Measurements from ENCODE around the gene RXRA.

The RXRA gene

DNA sequence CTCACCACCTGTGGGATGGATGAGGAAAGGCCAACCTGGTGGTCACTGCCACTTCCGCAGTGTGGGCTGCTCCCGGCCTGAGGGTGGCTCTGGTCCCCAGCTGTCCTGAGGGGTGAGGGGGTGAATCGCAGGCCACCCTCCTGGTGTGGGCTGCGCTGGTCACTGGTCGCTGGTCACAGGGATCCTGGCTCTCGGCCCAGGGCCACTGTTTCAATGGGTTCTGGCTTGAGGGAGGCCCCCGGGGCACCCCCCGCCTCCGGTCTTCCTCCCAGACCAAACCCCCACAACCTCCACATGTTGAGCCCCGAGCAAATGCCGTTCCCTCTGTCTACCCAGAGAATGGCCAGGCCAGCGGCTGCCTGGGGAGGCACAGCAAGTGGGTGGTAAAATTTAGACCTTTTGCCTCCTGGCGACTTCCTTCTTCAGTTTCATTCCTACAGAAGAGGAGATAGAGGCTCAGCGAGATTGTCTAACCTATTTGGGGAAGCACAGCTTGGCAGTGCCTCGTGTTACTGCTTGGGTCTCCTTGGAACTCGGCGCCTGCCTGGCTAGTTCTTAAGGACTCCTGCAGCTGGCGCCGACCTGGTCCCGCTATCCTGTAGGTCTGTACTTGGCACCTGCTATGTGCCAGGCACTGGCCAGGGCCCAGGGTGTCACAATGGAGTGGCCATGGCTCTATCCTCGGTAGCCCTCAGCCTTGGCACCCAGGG lies 48.2 kb downstream of the RXRA start:
- peak in 2 of 10 donors; percentile 59 to 75 for DNase-seq
- intact Hi-C loops (cut with DNase I) = no loop called here

DNA sequence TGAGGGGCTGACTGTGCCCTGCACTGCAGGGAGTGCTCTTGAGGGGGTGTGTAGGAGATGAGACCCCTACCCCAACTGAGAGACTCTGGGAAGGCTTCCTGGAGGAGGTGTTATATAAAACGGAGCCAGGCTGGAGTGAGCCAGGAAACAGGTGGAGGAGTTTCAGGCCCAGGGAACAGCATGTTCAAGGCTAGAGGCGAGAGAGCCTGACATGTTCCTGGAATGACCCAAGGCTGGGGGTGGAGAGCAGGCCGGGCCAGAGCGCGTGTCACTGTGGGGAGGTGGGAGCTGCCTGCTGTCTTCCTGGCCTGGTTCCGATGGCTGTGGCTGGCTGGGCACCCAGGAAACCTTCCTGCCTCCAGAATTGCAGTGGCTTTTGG lies 48.7 kb downstream of the RXRA start:
- DNase-seq = no peak
- intact Hi-C loops (cut with DNase I) = no loop called here

DNA sequence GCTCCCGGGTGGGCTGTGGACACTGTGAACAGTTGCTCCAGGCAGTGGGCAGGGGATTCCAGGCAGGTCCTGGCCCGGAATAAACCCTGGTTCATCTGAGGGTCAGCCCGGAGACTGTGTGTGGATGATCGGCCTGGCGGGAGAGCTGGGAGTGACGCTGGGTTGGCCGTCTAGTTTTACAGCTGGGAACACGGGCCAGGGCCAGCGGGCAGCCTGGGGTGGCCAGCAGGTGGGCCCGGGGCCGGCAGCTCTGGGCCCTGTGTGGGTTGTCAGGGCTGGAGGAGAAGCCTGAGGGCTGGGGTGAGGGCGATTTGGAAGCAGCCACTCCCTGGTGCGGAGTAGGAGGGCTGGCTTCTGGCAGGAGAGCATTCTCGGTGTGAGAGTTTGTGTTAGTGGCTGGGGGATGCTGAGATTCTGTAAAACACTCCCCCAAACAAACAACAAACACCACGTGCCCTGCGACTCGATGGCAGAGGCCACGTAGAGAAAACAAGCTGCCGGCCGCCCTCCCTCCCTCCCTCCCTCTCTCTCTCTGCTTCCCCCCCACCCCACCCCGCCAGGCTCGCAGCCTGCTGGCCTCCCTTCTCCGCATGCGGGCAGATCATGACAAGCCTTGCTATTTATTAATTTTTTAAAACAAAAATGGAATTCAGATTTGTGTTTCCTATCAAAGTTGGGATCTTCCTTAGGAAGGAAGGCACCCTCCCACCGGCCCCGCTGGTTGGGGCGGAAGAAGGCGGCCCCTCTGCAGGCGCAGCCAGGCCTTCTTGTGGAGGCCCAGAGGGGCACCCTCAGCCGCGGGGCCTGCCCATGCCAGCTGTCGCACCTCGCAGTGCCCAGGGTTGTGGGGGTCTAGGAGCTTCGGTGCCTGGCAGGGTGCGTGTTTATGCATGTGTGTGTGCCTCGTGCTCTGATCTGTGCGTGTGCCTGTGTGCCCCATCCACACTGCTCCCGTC lies 49.5 kb downstream of the RXRA start:
- peak in 1 of 10 donors; percentile 57 for DNase-seq
- intact Hi-C loops (cut with DNase I) = no loop called here

DNA sequence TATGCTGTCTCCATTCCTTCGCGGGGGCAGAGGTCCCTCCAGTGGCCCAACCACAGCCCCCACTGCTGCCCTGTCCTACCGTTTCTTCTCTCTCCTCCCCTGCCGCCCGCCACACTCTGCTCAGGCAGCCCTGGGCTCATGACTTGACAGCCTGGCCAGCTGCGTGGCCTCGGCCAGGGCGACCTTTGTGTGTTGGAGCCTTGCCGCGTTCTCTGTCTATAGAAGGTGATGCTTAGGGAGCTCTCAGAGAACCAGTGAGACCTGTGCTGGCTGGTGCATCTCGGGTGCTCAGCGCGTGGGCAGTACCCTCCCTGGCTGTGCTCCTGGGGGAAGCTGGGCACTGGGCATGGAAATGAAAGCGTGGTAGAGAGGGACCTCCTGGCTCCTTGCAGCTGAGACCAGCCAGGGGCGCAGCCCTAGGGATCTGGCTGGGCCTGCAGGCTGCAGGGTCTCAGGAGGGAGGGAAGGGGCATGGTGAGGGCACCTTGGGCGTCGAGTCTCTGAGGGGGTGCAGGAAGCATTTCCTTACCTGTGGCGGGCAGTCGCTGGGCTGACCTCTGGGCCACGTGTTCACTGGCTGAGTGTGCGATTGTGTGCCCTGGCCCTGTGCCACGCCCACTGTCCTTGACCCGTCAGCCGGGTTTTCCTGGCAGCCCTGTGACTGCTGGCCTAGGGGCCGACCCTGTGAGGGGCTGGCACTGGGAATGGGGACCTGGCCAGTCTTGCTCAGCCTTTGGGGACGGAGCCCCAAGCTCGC lies 50.3 kb downstream of the RXRA start:
- no peak for DNase-seq

DNA sequence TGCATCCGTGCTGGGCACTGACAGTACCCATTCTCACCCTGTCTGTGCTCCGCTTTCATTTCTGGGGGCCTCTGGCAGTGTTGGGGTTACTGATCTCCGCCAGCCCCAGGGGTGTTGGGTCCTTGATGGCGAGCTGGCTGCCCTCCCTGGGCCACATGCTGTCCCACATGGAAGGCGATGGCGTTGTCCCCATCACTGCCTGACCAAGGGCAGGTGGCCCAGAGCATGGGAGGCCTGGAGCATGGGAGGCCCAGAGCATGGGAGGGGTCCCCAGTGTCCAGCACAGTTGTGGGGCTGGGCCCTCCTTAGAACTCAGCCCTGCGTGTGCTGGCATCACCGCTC lies 50.9 kb downstream of the RXRA start:
- no peak for DNase-seq
- intact Hi-C loops (cut with DNase I) = no loop called here

More for the DNA sequence above, 50.3 kb downstream of the RXRA start:
- intact Hi-C loops (cut with DNase I) = no loop called here

DNA sequence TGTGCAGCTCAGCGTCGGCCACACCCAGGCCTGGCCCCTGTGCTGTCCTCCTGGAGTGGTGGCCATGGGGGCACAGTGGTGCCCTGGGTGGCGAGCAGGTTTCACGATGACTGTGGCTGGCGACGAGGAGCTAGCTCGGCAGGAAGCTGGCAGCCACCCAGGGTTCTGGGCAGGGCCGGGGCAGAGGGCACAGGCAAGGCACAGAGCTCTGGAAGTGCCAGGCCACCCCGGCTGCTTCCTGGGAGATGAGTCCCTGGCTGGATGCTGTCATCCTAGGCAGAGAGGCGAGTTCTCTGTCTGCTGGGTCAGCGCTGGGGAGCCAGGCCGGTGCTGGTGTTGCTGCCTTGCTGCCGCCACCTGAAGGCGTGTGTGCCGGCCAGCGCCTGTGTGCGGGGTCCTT lies 51.7 kb downstream of the RXRA start:
- DNase-seq = peak in 3 of 10 donors; percentile 50 to 91 (median 60)
- intact Hi-C loops (cut with DNase I) = no loop called here

DNA sequence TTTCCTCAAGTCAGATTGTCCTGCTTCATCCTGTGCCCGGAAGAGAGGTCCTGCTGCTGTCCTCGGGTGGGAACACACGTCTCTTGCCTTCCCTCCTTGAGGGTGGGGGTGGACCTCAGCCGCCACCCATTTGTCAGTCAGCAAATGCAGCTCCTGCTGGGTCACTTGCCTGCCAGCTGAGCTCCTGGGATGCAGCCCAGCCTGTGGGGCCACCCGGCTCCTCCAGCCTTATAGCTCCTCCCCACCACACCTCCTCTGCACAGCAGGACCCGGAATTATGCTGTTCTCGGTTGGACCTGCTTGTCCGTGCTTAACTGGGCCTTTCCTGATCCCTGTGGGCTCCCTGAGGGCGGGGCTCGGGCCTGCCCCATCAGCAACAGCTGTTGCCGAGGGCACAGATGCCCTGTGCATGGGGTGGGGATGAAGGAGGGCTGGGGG lies 52.7 kb downstream of the RXRA start:
- intact Hi-C loops (cut with DNase I) = no loop called here
- peak in 2 of 10 donors; percentile 45 to 54 for DNase-seq

DNA sequence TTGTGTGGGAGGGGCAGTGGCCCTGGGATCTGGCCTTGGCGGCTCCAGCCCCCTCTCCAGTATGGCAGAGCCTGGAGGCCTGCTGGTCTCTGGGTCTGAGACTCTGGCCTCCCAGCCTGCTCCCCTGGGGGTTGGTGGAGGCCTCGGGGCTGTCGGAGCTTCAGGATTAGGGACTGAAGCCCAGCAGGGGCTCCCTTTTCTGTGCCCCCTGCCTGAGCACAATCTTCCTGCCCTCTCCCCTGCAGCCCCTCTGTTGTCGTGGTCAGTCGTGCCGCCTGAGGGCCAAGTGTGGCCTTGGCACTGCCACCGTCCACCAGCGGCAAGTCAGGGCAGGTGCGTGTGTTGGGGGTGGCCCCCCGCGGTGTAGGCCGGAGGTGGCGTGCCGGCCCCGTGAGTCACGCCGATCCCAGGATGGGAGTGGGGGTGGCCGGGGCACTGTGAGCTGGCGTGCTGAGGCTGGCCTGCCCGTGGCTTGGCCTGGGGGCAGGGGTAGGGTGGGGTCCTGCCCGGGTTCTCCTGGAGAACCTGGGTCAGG lies 53.6 kb downstream of the RXRA start:
- no peak for DNase-seq
- intact Hi-C loops (cut with DNase I) = loop anchor here (10.0 kb wide), 1 partner anchor 55 kb away; the partner anchor contains the start of gene RXRA

DNA sequence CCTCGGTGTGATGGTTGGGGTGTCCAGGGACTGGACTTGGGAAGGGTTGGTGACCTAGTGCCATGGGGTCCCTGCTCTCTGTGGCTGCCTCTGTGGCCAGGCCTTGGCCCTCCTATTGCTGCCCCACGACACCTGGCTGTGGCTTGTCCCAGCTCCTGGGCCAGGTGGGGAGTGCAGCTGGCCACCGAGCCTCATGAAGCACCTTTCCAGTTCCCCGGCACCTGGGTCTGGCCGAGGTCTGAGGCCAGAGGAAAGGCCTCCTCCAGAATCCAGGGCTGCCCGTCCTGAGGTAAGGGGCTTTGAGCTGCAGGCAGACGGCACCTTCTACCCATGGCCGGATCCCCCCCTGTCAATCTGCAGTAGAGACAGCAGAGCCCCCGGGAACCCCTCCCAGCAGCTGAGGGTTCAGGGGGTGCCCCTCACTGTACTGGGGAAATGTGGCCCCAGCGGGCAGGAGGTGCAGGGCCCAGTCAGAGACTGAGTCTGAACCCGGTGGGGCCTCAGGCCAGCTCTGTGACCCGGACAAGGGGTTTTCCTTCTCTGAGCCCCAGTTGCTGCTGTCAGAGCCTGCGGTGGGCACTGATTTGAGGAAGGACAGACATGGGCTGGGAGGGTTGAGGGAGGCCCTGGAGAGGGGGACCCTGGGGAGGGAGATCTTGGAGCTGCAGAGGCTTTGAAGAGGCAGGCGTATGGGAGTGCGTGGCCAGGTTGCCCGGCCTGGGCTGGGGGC lies 54.5 kb downstream of the RXRA start:
- intact Hi-C loops (cut with DNase I) = loop anchor here (10.0 kb wide), 1 partner anchor 56 kb away; the partner anchor contains the start of gene RXRA
- DNase-seq = no peak

DNA sequence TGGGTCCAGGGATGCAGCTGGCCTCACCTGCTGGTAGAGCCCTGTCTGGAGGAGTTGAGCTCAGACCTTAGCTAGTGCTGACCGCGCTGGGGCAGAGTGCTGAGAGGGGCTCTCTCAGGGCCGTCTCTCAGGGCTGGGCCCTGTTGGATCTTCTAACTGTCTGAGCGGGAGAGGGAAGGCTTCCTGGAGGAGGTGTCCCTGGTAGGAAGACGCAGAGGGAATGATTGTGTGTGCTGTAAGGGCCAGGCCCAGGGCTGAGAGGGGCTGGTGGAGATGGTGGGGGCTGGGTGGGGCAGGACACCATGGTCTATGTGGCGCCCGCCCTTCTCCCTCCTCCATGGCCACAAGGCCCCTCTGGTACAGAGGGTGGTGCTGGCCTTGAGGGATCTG lies 55.0 kb downstream of the RXRA start:
- DNase-seq = no peak
- intact Hi-C loops (cut with DNase I) = loop anchor here (10.0 kb wide), 1 partner anchor 56 kb away; the partner anchor contains the start of gene RXRA

DNA sequence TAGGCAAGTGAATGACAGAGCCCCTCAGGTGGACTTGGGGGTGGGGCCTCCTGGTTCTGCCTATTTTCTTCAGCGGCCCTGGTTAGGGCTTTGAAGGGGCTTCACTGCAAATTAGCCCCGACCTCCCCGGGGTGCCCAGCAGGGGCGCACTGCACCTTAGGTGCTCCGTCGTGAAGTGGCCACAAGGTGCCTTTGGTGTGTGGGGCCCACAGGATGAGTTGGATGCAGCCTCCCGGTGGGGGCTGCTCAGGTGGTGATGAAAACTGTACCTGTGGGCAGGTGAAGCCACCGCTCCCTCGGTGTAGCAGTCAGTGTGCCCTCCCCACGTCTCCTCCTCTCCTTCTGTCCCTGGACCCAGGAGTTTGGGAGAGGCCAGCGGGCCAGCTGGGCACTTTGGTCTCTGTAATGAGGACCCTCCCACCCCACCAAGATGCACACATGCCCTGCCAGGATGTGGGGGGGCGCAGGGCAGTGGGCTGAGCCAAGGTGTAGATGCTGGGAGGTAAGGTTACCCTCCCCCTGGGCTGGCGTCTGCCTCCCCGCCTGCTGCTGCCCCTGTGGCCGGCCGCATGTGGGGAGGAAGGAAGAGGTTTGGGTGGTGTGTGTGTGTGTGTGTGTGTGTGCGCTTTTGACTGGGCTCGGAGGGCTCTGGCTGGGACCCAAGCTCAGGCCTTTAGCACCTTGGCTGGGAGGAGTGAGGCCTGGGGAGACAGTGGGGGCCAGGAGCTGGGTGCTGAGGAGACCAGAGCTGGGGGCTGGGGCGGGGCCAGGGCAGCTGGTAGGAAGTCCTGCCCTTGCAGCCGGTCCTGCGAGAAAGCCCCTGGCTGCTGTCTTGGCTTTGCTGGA lies 55.6 kb downstream of the RXRA start:
- DNase-seq = no peak
- intact Hi-C loops (cut with DNase I) = loop anchor here (10.0 kb wide), 1 partner anchor 57 kb away; the partner anchor contains the start of gene RXRA

DNA sequence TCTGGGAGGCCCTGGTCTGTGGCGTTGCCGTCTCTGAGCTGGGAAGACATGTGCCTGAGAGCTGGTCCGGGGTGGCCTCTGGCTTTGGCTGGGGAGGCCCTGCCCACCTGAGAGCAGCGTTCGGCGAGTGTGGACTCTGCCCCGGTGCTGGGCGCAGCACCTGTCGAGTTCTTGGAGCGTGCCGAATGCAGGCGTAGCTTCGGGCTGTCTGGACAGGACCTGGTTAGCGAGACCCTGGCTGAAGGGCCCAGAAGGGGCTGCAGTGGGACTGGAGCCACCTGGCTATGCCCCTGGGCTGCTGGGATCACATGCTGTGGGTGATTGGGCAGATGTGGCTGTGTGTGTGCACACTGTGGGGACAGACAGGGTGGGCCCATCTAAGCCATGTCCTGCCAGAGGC lies 56.5 kb downstream of the RXRA start:
- DNase-seq = no peak
- intact Hi-C loops (cut with DNase I) = loop anchor here (10.0 kb wide), 1 partner anchor 58 kb away; the partner anchor contains the start of gene RXRA

DNA sequence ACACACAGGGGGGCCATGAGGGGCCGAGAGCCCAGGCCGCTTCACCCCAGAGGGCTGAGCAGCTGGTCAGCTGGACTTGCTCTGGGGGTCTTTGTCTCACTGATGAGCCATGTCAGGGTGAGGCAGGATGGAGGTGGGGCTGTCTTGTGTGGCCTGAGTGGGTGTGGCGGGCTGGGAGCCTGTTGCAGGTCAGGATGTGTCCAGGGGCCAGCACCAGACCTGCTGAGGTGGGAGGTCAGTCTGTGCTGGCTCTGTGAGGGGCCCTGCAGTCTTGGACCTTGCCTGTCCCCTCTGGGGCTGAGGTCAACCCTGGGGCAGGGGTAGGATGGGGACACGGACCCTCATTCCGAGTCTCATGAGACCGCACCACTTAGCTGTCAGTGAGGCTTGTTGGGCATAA lies 56.9 kb downstream of the RXRA start:
- DNase-seq = no peak
- intact Hi-C loops (cut with DNase I) = loop anchor here (10.0 kb wide), 1 partner anchor 58 kb away; the partner anchor contains the start of gene RXRA

DNA sequence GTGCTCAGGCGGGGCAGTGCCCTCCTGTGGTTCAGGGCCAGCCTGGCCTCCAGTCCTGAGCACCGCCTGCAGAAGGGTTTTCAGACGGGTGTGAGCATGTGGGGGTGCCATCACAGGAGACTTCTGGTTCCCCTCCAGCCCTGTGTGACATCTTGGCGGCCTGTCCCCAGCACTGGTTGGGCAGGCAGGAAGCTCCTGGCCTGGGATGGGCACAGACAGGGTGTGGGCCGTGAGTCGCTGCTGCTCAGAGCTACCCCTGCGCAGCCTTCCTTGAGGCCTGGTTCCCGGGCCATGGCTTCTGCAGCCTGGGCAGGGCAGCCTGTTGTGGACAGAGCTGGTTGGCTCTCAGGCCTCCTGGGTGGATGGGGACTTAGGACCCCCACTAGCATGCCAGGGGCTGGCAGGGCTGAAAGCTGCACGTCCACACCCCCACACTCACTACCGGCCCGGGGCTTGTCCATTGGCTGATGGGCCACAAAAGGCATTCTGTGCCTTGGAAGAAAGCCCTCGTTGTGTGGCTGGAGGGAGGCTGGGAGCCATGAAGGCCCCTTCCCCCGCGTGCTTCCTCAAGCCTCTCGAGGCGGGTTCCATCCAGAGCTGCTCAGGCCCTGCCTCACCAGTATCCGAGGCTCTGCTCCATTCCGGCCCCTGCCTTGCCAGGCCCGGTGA lies 58.7 kb downstream of the RXRA start:
- DNase-seq = peak in 9 of 10 donors; percentile 47 to 95 (median 68)
- intact Hi-C loops (cut with DNase I) = loop anchor here (10.0 kb wide), 1 partner anchor 60 kb away; the partner anchor contains the start of gene RXRA

DNA sequence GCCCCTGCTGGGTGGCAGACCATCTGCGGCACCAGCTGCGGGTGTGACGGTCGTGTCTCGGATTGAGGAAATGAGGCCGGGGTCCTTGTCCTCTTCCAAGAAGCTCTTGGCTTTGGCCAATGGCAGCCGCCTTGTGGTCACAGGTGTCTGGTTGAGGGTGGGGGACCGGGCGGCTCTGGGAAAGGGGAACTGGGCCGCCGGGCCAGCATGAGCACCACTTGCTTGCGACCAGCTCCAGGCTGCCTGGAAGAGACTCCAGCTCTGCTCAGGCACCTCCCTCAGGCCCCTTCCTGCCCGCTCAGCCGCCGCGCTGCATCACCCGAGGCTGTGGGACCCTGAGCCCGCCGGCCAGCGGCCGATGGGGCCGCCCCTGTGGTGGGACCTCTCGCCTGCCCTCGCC lies 59.7 kb downstream of the RXRA start:
- no peak for DNase-seq
- intact Hi-C loops (cut with DNase I) = loop anchor here (10.0 kb wide), 1 partner anchor 61 kb away; the partner anchor contains the start of gene RXRA

DNA sequence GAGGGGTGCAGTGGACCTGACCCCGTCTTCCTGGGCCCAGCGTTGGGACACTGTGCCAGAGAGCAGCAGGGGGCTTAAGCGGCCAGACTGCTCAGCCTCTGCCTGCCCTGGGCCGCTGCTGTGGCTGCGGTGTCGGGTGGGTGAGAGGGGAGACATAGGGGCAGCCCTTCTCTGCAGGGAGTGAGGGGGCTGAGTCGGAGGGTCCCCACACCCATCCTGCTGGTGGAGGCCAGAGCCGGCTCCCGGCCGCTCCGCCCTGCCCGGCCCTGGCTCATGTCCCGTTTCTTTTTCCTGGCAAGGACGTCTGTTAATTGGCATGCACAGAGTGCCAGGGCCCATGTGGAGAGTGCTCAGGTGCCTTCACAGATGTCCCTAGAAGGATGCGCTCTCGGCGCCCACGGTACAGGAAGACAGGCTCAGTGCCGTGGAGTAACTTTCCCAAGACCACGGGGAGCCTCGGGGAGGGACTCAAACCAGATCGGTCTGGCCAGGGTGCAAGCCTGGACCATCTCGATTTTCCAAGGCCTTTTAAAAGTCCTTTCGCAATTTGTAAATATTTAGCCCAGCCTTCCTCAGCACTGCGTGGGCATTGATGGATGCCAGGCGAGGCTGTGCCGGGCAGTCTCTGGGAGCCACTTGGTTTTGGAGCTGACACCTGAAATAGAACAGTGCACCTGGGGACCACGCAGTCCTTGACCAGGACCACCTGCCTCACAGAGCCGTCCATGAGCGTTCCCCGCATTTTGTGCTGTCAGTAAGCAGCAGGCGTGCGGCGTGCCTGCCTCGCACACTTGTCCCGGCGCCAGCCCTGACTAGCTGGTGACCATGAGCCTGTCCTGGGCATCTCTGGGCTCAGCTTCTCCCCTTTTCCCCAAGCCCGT lies 60.9 kb downstream of the RXRA start:
- intact Hi-C loops (cut with DNase I) = loop anchor here (10.0 kb wide), 1 partner anchor 62 kb away; the partner anchor contains the start of gene RXRA
- DNase-seq = peak in 1 of 10 donors; percentile 33
